Right lobe of liver (tissue), 4 donors: ENCODE measurements around the gene LRP11.

Experiments
- POLR2A ChIP-seq: fragments of 450-650 bp; IDR thresholded peaks from one replicate; pipeline ENCODE4 v1.6.1; 2017; ENCODE audit warnings: antibody characterized with exemption, mild to moderate bottlenecking
- TF ChIP-seq, protein P1 (sequence below), 4 donors: fragments of 200-600 bp in 3 of 4; fragments of 450-650 bp in 1 of 4; IDR thresholded peaks; one replicate each; pipeline versions ENCODE4 v1.5.1 to v1.8.0; 2016 to 2022; ENCODE audit warnings: antibody characterized with exemption in 4 of 4, mild to moderate bottlenecking in 2 of 4
- donor health status: DM: no; HTN: no; CAD: no.
- donor health status: DM: no; HTN: no; CAD: no.
- donor health status: DM: no; HTN: yes; CAD: no.

GRCh38 chr6:149906405-149906804, 42.2 kb upstream of the LRP11 start:
- no peak for TF ChIP-seq POLR2A
- TF ChIP-seq, protein P1, sequence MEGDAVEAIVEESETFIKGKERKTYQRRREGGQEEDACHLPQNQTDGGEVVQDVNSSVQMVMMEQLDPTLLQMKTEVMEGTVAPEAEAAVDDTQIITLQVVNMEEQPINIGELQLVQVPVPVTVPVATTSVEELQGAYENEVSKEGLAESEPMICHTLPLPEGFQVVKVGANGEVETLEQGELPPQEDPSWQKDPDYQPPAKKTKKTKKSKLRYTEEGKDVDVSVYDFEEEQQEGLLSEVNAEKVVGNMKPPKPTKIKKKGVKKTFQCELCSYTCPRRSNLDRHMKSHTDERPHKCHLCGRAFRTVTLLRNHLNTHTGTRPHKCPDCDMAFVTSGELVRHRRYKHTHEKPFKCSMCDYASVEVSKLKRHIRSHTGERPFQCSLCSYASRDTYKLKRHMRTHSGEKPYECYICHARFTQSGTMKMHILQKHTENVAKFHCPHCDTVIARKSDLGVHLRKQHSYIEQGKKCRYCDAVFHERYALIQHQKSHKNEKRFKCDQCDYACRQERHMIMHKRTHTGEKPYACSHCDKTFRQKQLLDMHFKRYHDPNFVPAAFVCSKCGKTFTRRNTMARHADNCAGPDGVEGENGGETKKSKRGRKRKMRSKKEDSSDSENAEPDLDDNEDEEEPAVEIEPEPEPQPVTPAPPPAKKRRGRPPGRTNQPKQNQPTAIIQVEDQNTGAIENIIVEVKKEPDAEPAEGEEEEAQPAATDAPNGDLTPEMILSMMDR (IDR thresholded peaks at IDR 0.05) = no peak
